GM23248 (cell line): ENCODE data around the gene EGFL7. TPM values are rescaled to one million over a fixed set of nuclear protein-coding genes. Genes with fewer than 3 reads are reported as not detected.

ENCODE experiments used
- DNase-seq: peaks from one replicate; pipeline ENCODE4 v3.0.0-alpha.2; 2015
- H2AFZ ChIP-seq: fragments of 200-600 bp; sonication (generic); 2 replicates; pipeline ENCODE4 v1.6.1; 2016; ENCODE audit warnings: antibody characterized with exemption
- H3F3A ChIP-seq: fragments of 200-600 bp; sonication (generic); 2 replicates; pipeline ENCODE4 v1.6.1; 2016; ENCODE audit warnings: mild to moderate bottlenecking, antibody characterized with exemption, mixed run types; ENCODE audit not compliant: insufficient read depth
- H3K27ac ChIP-seq: fragments of 200-600 bp; sonication (generic); 2 replicates; pipeline ENCODE4 v1.5.1; 2016; ENCODE audit warnings: mild to moderate bottlenecking
- H3K27me3 ChIP-seq: fragments of 200-600 bp; sonication (generic); replicated peaks from 2 replicates; pipeline ENCODE4 v1.6.1; 2016; ENCODE audit warnings: mild to moderate bottlenecking; ENCODE audit not compliant: insufficient read depth
- H3K36me3 ChIP-seq: fragments of 200-600 bp; sonication (generic); 2 replicates; pipeline ENCODE4 v1.6.1; 2016; ENCODE audit warnings: low read depth, mild to moderate bottlenecking
- H3K4me1 ChIP-seq: fragments of 200-600 bp; sonication (generic); 2 replicates; pipeline ENCODE4 v1.6.1; 2016; ENCODE audit warnings: mild to moderate bottlenecking; ENCODE audit not compliant: insufficient read depth
- H3K4me2 ChIP-seq: fragments of 200-600 bp; sonication (generic); one replicate; pipeline ENCODE4 v1.6.1; 2016; ENCODE audit warnings: mild to moderate bottlenecking; ENCODE audit not compliant: unreplicated experiment
- H3K4me3 ChIP-seq: fragments of 200-600 bp; sonication (generic); 2 replicates; pipeline ENCODE4 v1.5.1; 2016; ENCODE audit warnings: mild to moderate bottlenecking
- H3K79me2 ChIP-seq: fragments of 200-600 bp; sonication (generic); 2 replicates; pipeline ENCODE4 v1.6.1; 2016; ENCODE audit warnings: mild to moderate bottlenecking; ENCODE audit not compliant: insufficient read depth
- H3K9ac ChIP-seq: fragments of 200-600 bp; sonication (generic); 2 replicates; pipeline ENCODE4 v1.6.1; 2016; ENCODE audit warnings: mild to moderate bottlenecking
- H3K9me2 ChIP-seq: fragments of 200-600 bp; sonication (generic); 2 replicates; pipeline ENCODE4 v1.6.1; 2016; ENCODE audit warnings: mixed run types, mild to moderate bottlenecking, moderate library complexity; ENCODE audit not compliant: insufficient read depth
- H3K9me3 ChIP-seq: fragments of 200-600 bp; sonication (generic); one replicate; pipeline ENCODE4 v1.6.1; 2017; ENCODE audit warnings: low read depth
- H4K20me1 ChIP-seq: fragments of 200-600 bp; sonication (generic); 2 replicates; pipeline ENCODE4 v1.6.0; 2016; ENCODE audit not compliant: insufficient read depth
- EZH2 ChIP-seq: fragments of 200-600 bp; sonication (generic); IDR thresholded peaks from 2 replicates; pipeline ENCODE4 v1.6.1; 2018; ENCODE audit warnings: antibody characterized with exemption, mild to moderate bottlenecking; ENCODE audit not compliant: insufficient read depth, poor library complexity, severe bottlenecking
- EZH2phosphoT487 ChIP-seq: fragments of 200-600 bp; sonication (generic); IDR thresholded peaks from 2 replicates; pipeline ENCODE4 v1.6.1; 2018; ENCODE audit warnings: antibody characterized with exemption, moderate library complexity, mild to moderate bottlenecking, low read depth; ENCODE audit not compliant: insufficient read depth
- WGBS, 2 experiments: methylation state at CpG; one replicate each; pipeline ENCODE4 v1.1.6; 2015 to 2017; ENCODE audit warnings: low lambda C conversion rate in 2 of 2, low coverage in 1 of 2; ENCODE audit errors: missing lambda C conversion rate in 2 of 2; 5-methylcytosine and 5-hydroxymethylcytosine counted together
- in situ Hi-C: fragments of 300-500 bp; cut with MboI; formaldehyde crosslinking; loops from 2 replicates; pipeline ENCODE4 v1.15.0; 2020
- polyA plus RNA-seq: library from polyadenylated mRNA; unstranded; fragments of >200 nt; fragmentation: Nextera tagmentation; extraction: Ambion mirVana; gene quantifications from 2 replicates; pipeline ENCODE4 v1.2.1, GENCODE V29; 2016
- total RNA-seq: library from RNA; depleted of rRNA; stranded (reverse); fragments of >200 nt; shearing (Covaris generic); gene quantifications from 2 replicates; pipeline ENCODE4 v1.2.3, GENCODE V29; 2014

EGFL7 gene
- total and polyA plus RNA-seq, 2 experiments from 2014 or later: 13.7 to 15.3 TPM

DNA sequence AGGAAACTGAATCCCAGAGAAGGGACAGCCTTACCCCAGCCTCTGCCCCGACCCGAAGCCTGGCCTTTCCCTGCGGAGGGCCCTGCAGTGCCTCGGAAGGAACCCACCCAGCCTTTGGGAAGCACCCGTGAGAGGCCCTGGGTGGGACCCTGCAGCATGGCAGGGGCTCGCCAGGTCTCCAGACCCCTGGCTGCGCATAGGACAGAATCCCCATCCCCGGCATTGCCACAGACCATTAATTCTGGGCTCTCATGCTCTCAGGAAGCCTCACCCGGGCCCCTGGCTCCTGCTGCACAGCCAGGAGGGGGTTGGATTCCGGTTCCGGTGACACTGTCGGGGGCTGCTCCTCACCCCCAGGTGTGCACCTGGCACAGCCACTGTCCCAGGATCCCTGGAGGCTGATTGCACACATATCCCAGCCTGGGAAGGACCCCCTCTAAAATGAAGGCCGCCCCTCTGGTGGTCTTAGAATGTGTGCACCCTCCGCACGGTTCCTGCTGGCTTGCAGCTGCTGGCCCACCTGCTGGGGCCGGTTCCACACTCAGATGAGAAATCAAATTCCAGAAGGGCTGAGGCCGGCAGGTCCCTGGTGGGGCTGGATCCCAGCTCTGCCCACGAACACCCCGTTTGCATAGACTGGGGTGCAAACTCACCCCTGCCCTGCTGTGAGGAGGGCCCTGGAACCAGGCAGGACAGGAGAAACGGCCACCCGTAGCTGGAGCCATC is 4.7 kb downstream of the EGFL7 start:
- no peak overlapping the region for H3K9ac ChIP-seq
- no peaks in the 10 kb centered on the region for H3K36me3 ChIP-seq
- H3K4me3 ChIP-seq: no peak overlapping the region
- no peak overlapping the region for H3K4me2 ChIP-seq
- H2AFZ ChIP-seq: no peak overlapping the region
- no peaks in the 10 kb centered on the region for H3K9me3 ChIP-seq
- H3K9me2 ChIP-seq: no peaks in the 10 kb centered on the region
- in situ Hi-C loops: no loop called here
- no peak for DNase-seq
- no peak overlapping the region for H3K27ac ChIP-seq
- TF ChIP-seq EZH2phosphoT487 (no peak), EZH2 (no peak)
- no peaks in the 10 kb centered on the region for H3K4me1 ChIP-seq
- 77 to 80% methylated on average over 18 to 20 of the region's 21 CpGs for WGBS, 2 experiments
- no peaks in the 10 kb centered on the region for H3K79me2 ChIP-seq
- H4K20me1 ChIP-seq: no peaks in the 10 kb centered on the region
- H3F3A ChIP-seq: no peaks in the 10 kb centered on the region
- no peaks in the 10 kb centered on the region for H3K27me3 ChIP-seq

DNA sequence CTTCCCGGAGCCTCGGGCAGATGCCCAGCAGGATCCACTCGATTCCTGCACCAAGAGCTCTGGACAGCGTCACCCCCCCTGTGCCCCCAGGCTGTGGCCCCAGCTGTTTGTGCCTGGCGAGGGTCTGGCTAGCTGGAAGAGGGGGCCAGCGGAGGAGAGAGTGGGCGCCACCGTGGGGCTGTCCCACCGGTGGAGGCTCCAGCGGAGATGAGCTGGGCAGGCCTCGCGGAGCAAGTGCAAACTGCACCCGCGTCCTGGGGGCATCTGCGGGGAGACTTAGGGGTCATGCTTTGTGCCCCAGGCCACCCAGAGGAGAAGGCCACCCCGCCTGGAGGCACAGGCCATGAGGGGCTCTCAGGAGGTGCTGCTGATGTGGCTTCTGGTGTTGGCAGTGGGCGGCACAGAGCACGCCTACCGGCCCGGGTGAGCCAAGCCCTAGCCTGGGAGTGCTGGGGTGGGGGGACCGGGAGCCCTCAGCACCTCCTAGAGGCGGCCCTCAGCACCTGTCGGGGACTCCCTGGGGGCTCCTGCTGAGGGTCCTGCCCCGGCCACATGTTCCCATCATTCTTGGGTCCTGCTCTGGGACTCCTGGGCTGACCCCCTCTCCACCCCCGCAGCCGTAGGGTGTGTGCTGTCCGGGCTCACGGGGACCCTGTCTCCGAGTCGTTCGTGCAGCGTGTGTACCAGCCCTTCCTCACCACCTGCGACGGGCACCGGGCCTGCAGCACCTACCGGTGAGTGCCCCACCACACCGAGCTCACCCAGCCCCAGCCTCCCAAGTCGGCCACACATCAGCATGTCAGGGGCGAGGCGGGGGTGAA is 5.4 kb downstream of the EGFL7 start:
- Histone ChIP-seq H3K79me2 (no peaks in the 10 kb centered on the region), H3K4me3 (no peak overlapping the region), H3K9ac (no peak overlapping the region), H3F3A (no peaks in the 10 kb centered on the region), H3K9me3 (no peaks in the 10 kb centered on the region), H4K20me1 (no peaks in the 10 kb centered on the region), H3K27ac (no peak overlapping the region), H3K27me3 (no peaks in the 10 kb centered on the region), H3K4me2 (no peak overlapping the region), H3K9me2 (no peaks in the 10 kb centered on the region), H3K36me3 (no peaks in the 10 kb centered on the region), H2AFZ (no peak overlapping the region), H3K4me1 (no peaks in the 10 kb centered on the region)
- in situ Hi-C loops: no loop called here
- DNase-seq: no peak
- 69 to 77% methylated on average over 35 to 38 of the region's 40 CpGs for WGBS, 2 experiments
- TF ChIP-seq EZH2phosphoT487 (no peak), EZH2 (no peak)

- H4K20me1 ChIP-seq: no peaks in the 10 kb centered on the region
- WGBS, 2 experiments: 62 to 69% methylated on average over 23 of the region's 23 CpGs
- H3K9me2 ChIP-seq: no peaks in the 10 kb centered on the region
- H3K79me2 ChIP-seq: no peaks in the 10 kb centered on the region
- H3K9me3 ChIP-seq: no peaks in the 10 kb centered on the region
- no peaks in the 10 kb centered on the region for H3K36me3 ChIP-seq
- H3K27me3 ChIP-seq: no peaks in the 10 kb centered on the region
- H3F3A ChIP-seq: no peaks in the 10 kb centered on the region
- DNase-seq: no peak
- no peak overlapping the region for H3K4me2 ChIP-seq
- no peak overlapping the region for H2AFZ ChIP-seq
- H3K9ac ChIP-seq: no peak overlapping the region
- TF ChIP-seq EZH2: no peak
- no peak for TF ChIP-seq EZH2phosphoT487
- no peak overlapping the region for H3K4me3 ChIP-seq
- H3K27ac ChIP-seq: no peak overlapping the region
- no peaks in the 10 kb centered on the region for H3K4me1 ChIP-seq
- in situ Hi-C loops: no loop called here
Measured at GRCh38 chr9:136668983-136669790, 6.5 kb downstream of the EGFL7 start.

GRCh38 chr9:136669791-136670464 is 7.2 kb downstream of the EGFL7 start:
- in situ Hi-C loops: no loop called here
- H3K79me2 ChIP-seq: no peaks in the 10 kb centered on the region
- no peak overlapping the region for H3K9ac ChIP-seq
- H3K4me2 ChIP-seq: no peak overlapping the region
- no peak overlapping the region for H2AFZ ChIP-seq
- no peak overlapping the region for H3K27ac ChIP-seq
- no peaks in the 10 kb centered on the region for H3K36me3 ChIP-seq
- no peaks in the 10 kb centered on the region for H3K27me3 ChIP-seq
- no peak for TF ChIP-seq EZH2
- TF ChIP-seq EZH2phosphoT487: no peak
- H3K9me2 ChIP-seq: no peaks in the 10 kb centered on the region
- no peaks in the 10 kb centered on the region for H3F3A ChIP-seq
- no peaks in the 10 kb centered on the region for H4K20me1 ChIP-seq
- WGBS, 2 experiments: 38 to 43% methylated on average over 21 to 23 of the region's 23 CpGs
- no peaks in the 10 kb centered on the region for H3K9me3 ChIP-seq
- DNase-seq: no peak
- no peaks in the 10 kb centered on the region for H3K4me1 ChIP-seq
- H3K4me3 ChIP-seq: no peak overlapping the region
